Right atrium auricular region (tissue), 2 donors: Measurements from ENCODE around the gene UBN1. TPM values are rescaled to one million over a fixed set of nuclear protein-coding genes. Genes with fewer than 3 reads are reported as not detected.

Source experiments
- DNase-seq: peaks from one replicate; pipeline ENCODE4 v3.0.0-alpha.2; 2019; ENCODE audit warnings: low spot score
- H3K27ac ChIP-seq, 2 donors: fragments of 200-600 bp; sonication (generic); 1 replicate in 1 of 2; 2 replicates in 1 of 2; pipeline ENCODE4 v1.5.1; 2016 to 2019
- H3K27me3 ChIP-seq, 2 donors: fragments of 200-600 bp; sonication (generic); one replicate each; pipeline versions ENCODE4 v1.5.1 to v1.6.0; 2017 to 2019
- H3K36me3 ChIP-seq: fragments of 200-600 bp; sonication (generic); one replicate; pipeline ENCODE4 v1.5.1; 2016
- H3K4me1 ChIP-seq, 2 donors: fragments of 200-600 bp; sonication (generic); one replicate each; pipeline versions ENCODE4 v1.5.1 to v1.6.0; 2017 to 2019
- H3K4me3 ChIP-seq, 2 donors: fragments of 200-600 bp; sonication (generic); 1 replicate in 1 of 2; 2 replicates in 1 of 2; pipeline ENCODE4 v1.5.1; 2017 to 2019; ENCODE audit warnings: mild to moderate bottlenecking in 1 of 2, moderate library complexity in 1 of 2
- H3K9me3 ChIP-seq, 2 donors: fragments of 200-600 bp; sonication (generic); one replicate each; pipeline ENCODE4 v1.5.1; 2019
- CTCF ChIP-seq, 2 donors: fragments of 200-600 bp; sonication (generic); IDR thresholded peaks; one replicate each; pipeline ENCODE4 v1.5.1; 2019; ENCODE audit warnings: antibody characterized with exemption in 2 of 2
- total RNA-seq, 2 donors: library from RNA; depleted of rRNA; stranded (reverse); fragments of >200 nt; gene quantifications; one replicate each; pipeline ENCODE4 v1.1.0, GENCODE V29; 2016

Gene UBN1
- total RNA-seq, 2 donors from 2014 or later: 26.1 to 29.7 TPM

GRCh38 chr16:4840984-4841383 lies 6.3 kb upstream of the UBN1 start:
- H3K36me3 ChIP-seq: peaks cover 75% of the 10 kb centered on the region
- no peak for TF ChIP-seq CTCF (IDR thresholded peaks at IDR 0.05)
- no peaks in the 10 kb centered on the region for H3K27me3 ChIP-seq
- no peak for DNase-seq
- peaks cover 0 to 21% of the 10 kb centered on the region in 2 donors for H3K4me1 ChIP-seq
- no peak overlapping the region for H3K4me3 ChIP-seq
- no peak overlapping the region for H3K27ac ChIP-seq
- no peaks in the 10 kb centered on the region for H3K9me3 ChIP-seq

- Histone ChIP-seq H3K36me3 (peaks cover 37% of the 10 kb centered on the region), H3K4me3 (peak overlapping the region; percentile 70 to 99), H3K27ac (peak overlapping the region; percentile 97 to 99), H3K9me3 (no peaks in the 10 kb centered on the region), H3K4me1 (peaks cover 0 to 49% of the 10 kb centered on the region in 2 donors), H3K27me3 (no peaks in the 10 kb centered on the region)
- TF ChIP-seq CTCF (IDR thresholded peaks at IDR 0.05): no peak
- DNase-seq: peak; percentile 64
Observed at GRCh38 chr16:4846503-4846900, 779 bp upstream of the UBN1 start.

- Histone ChIP-seq H3K36me3 (peaks cover 22% of the 10 kb centered on the region), H3K27ac (peak overlapping the region; percentile 97 to 99), H3K9me3 (no peaks in the 10 kb centered on the region), H3K4me3 (peak overlapping the region; percentile 70 to 99), H3K27me3 (no peaks in the 10 kb centered on the region), H3K4me1 (peaks cover 0 to 63% of the 10 kb centered on the region in 2 donors)
- peak; percentile 63 for DNase-seq
- no peak for TF ChIP-seq CTCF (IDR thresholded peaks at IDR 0.05)
Observed at GRCh38 chr16:4847774-4848587, 700 bp downstream of the UBN1 start.

- DNase-seq: no peak
- peaks cover 18% of the 10 kb centered on the region for H3K36me3 ChIP-seq
- H3K9me3 ChIP-seq: no peaks in the 10 kb centered on the region
- no peak overlapping the region for H3K27ac ChIP-seq
- peaks cover 0 to 61% of the 10 kb centered on the region in 2 donors for H3K4me1 ChIP-seq
- H3K4me3 ChIP-seq: no peak overlapping the region
- no peak for TF ChIP-seq CTCF (IDR thresholded peaks at IDR 0.05)
- no peaks in the 10 kb centered on the region for H3K27me3 ChIP-seq
Observed at GRCh38 chr16:4850211-4850610, 2.9 kb downstream of the UBN1 start.

- peak overlapping the region; percentile 6 to 41 for H3K27ac ChIP-seq
- no peak for DNase-seq
Observed at GRCh38 chr16:4852221-4852872, 5.1 kb downstream of the UBN1 start.

More at GRCh38 chr16:4852221-4852872, 5.1 kb downstream of the UBN1 start:
- Histone ChIP-seq H3K9me3 (no peaks in the 10 kb centered on the region), H3K36me3 (peaks cover 33% of the 10 kb centered on the region), H3K4me1 (peaks cover 0 to 46% of the 10 kb centered on the region in 2 donors), H3K27me3 (no peaks in the 10 kb centered on the region), H3K4me3 (no peak overlapping the region)
- TF ChIP-seq CTCF (IDR thresholded peaks at IDR 0.05): no peak
